ENCODE results near the gene STYXL2. TPM values are rescaled to one million over a fixed set of nuclear protein-coding genes. Genes with fewer than 3 reads are reported as not detected.

Gene STYXL2
- polyA plus RNA-seq, 1 donor (not counting 4 experiments of a cell fraction or from before 2014, with no cell fraction given) = not detected

GRCh38 chr1:167114725-167115124 is 20.9 kb downstream of the STYXL2 start:
- dilution Hi-C loops (cut with MboI; ENCODE audit: extremely low pct_ligation_motif_present, low sequenced_read_pairs) = no loop called here
- DNase-seq (ENCODE audit: low read depth, low spot score) = no peak
- Histone ChIP-seq H2AFZ (ENCODE audit: control insufficient read depth, low read length) (no peak overlapping the region), H3K79me2 (ENCODE audit: control insufficient read depth, insufficient read depth, low read length) (no peaks in the 10 kb centered on the region), H3K4me2 (ENCODE audit: control insufficient read depth, extremely low read depth, insufficient read depth, low read depth, low read length) (no peak overlapping the region), H3K9ac (ENCODE audit: control insufficient read depth, extremely low read depth, insufficient read depth, low read length) (no peak overlapping the region), H3K27ac (ENCODE audit: control insufficient read depth, insufficient read depth, low read length) (no peak overlapping the region), H4K20me1 (ENCODE audit: control insufficient read depth, extremely low read depth, insufficient read depth, low read length) (no peaks in the 10 kb centered on the region), H3K27me3 (ENCODE audit: control insufficient read depth, extremely low read depth, insufficient read depth, low read length) (no peaks in the 10 kb centered on the region), H3K36me3 (ENCODE audit: control insufficient read depth in 2 of 2, extremely low read depth in 1 of 2, insufficient read depth in 2 of 2, low read length in 2 of 2) (no peaks in the 10 kb centered on the region), H3K9me1 (ENCODE audit: control insufficient read depth, extremely low read depth, insufficient read depth, low read length) (no peaks in the 10 kb centered on the region), H3K9me3 (ENCODE audit: control insufficient read depth, low read depth, low read length) (no peaks in the 10 kb centered on the region), H3K4me3 (ENCODE audit: control insufficient read depth in 2 of 3, extremely low read depth in 1 of 3, insufficient read depth in 2 of 3, low read depth in 1 of 3, low read length in 3 of 3) (no peak overlapping the region), H3K4me1 (ENCODE audit: control insufficient read depth, extremely low read depth, insufficient read depth, low read length) (peaks cover 3% of the 10 kb centered on the region)
- no peak for FAIRE-seq
- TF ChIP-seq EZH2 (IDR thresholded peaks at IDR 0.05; ENCODE audit: low read length) = no peak
- no peak for TF ChIP-seq CTCF (optimal IDR thresholded peaks at IDR 0.05 in 1 of 3, IDR thresholded peaks at IDR 0.05 in 1 of 3, conservative IDR thresholded peaks at IDR 0.05 in 1 of 3; ENCODE audit: extremely low read depth in 1 of 3, insufficient read depth in 2 of 3, low read length in 3 of 3)

DNA sequence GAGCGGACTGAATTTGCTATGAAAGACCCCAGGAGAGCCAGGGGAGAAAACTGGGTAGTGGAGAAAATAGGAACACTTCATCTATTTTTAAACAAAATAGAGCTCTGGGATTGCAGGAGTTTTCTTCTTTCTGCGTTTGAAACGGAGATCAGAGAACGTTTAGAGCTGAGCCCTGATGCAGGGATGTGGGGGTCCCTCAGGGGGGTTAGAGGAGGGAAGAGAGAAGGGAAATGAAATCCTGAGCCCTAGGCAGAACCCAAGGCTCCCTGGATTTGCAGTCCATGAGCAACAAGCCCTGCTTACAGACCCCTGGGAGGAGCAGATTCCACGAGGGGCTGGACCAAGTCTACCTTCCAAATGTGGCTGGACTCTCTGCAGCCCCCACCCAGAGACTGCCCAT is 21.8 kb downstream of the STYXL2 start:
- no peaks in the 10 kb centered on the region for H3K9me1 ChIP-seq (ENCODE audit: control insufficient read depth, extremely low read depth, insufficient read depth, low read length)
- H2AFZ ChIP-seq (ENCODE audit: control insufficient read depth, low read length) = no peak overlapping the region
- TF ChIP-seq EZH2 (IDR thresholded peaks at IDR 0.05; ENCODE audit: low read length) (no peak), CTCF (optimal IDR thresholded peaks at IDR 0.05 in 1 of 3, IDR thresholded peaks at IDR 0.05 in 1 of 3, conservative IDR thresholded peaks at IDR 0.05 in 1 of 3; ENCODE audit: extremely low read depth in 1 of 3, insufficient read depth in 2 of 3, low read length in 3 of 3) (no peak)
- dilution Hi-C loops (cut with MboI; ENCODE audit: extremely low pct_ligation_motif_present, low sequenced_read_pairs) = no loop called here
- H3K9me3 ChIP-seq (ENCODE audit: control insufficient read depth, low read depth, low read length) = no peaks in the 10 kb centered on the region
- no peak overlapping the region for H3K4me2 ChIP-seq (ENCODE audit: control insufficient read depth, extremely low read depth, insufficient read depth, low read depth, low read length)
- H3K9ac ChIP-seq (ENCODE audit: control insufficient read depth, extremely low read depth, insufficient read depth, low read length) = no peak overlapping the region
- no peak overlapping the region for H3K27ac ChIP-seq (ENCODE audit: control insufficient read depth, insufficient read depth, low read length)
- H3K27me3 ChIP-seq (ENCODE audit: control insufficient read depth, extremely low read depth, insufficient read depth, low read length) = no peaks in the 10 kb centered on the region
- FAIRE-seq = no peak
- H4K20me1 ChIP-seq (ENCODE audit: control insufficient read depth, extremely low read depth, insufficient read depth, low read length) = no peaks in the 10 kb centered on the region
- no peak for DNase-seq (ENCODE audit: low read depth, low spot score)
- H3K4me1 ChIP-seq (ENCODE audit: control insufficient read depth, extremely low read depth, insufficient read depth, low read length) = peaks cover 3% of the 10 kb centered on the region
- no peaks in the 10 kb centered on the region for H3K36me3 ChIP-seq (ENCODE audit: control insufficient read depth in 2 of 2, extremely low read depth in 1 of 2, insufficient read depth in 2 of 2, low read length in 2 of 2)
- no peaks in the 10 kb centered on the region for H3K79me2 ChIP-seq (ENCODE audit: control insufficient read depth, insufficient read depth, low read length)
- no peak overlapping the region for H3K4me3 ChIP-seq (ENCODE audit: control insufficient read depth in 2 of 3, extremely low read depth in 1 of 3, insufficient read depth in 2 of 3, low read depth in 1 of 3, low read length in 3 of 3)

Measured in keratinocyte (primary cell).